Ishikawa (cell line): Measurements from ENCODE around the gene SASH1.

Experiments
- CEBPB ChIP-seq: IDR thresholded peaks from 2 replicates; pipeline ENCODE4 v1.6.1; 2012
- CREB1 ChIP-seq: IDR thresholded peaks from 2 replicates; pipeline ENCODE4 v1.6.1; 2012; ENCODE audit warnings: low read depth
- EGR1 ChIP-seq: IDR thresholded peaks from 2 replicates; pipeline ENCODE4 v1.6.1; 2012
- EP300 ChIP-seq: IDR thresholded peaks from 2 replicates; pipeline ENCODE4 v1.6.1; 2012; ENCODE audit warnings: borderline replicate concordance
- FOXM1 ChIP-seq: IDR thresholded peaks from 2 replicates; pipeline ENCODE4 v1.6.1; 2012; ENCODE audit warnings: low read depth, borderline replicate concordance
- NFIC ChIP-seq: IDR thresholded peaks from 2 replicates; pipeline ENCODE4 v1.6.1; 2012
- REST ChIP-seq: IDR thresholded peaks from 2 replicates; pipeline ENCODE4 v1.6.1; 2012; ENCODE audit warnings: low read depth, mild to moderate bottlenecking
- TAF1 ChIP-seq: IDR thresholded peaks from 2 replicates; pipeline ENCODE4 v1.6.1; 2012; ENCODE audit warnings: low read depth, mild to moderate bottlenecking
- TCF12 ChIP-seq: IDR thresholded peaks from 2 replicates; pipeline ENCODE4 v1.6.1; 2012; ENCODE audit warnings: low read depth
- TEAD4 ChIP-seq: IDR thresholded peaks from 2 replicates; pipeline ENCODE4 v1.6.1; 2012
- USF1 ChIP-seq: IDR thresholded peaks from 2 replicates; pipeline ENCODE4 v1.6.1; 2012
- YY1 ChIP-seq: IDR thresholded peaks from 2 replicates; pipeline ENCODE4 v1.6.1; 2012; ENCODE audit warnings: low read depth
- ZBTB7A ChIP-seq: IDR thresholded peaks from 2 replicates; pipeline ENCODE4 v1.6.1; 2012; ENCODE audit warnings: low read depth
- TF ChIP-seq, protein P1 (sequence below): IDR thresholded peaks from 2 replicates; pipeline ENCODE4 v1.6.1; 2012

SASH1 gene

GRCh38 chr6:148329596-148330381 is 12.8 kb upstream of the SASH1 start:
- TF ChIP-seq, protein P1, sequence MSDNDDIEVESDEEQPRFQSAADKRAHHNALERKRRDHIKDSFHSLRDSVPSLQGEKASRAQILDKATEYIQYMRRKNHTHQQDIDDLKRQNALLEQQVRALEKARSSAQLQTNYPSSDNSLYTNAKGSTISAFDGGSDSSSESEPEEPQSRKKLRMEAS: no peak
- TF ChIP-seq CEBPB (0 out of 2 replicates have a peak, but pooled peaks have one; percentile 4), TCF12 (no peak)

- TF ChIP-seq NFIC (no peak), ZBTB7A (no peak), FOXM1 (no peak)
Measured at GRCh38 chr6:148332088-148332487, 10.6 kb upstream of the SASH1 start.

- TF ChIP-seq YY1 (no peak), CEBPB (0 out of 2 replicates have a peak, but pooled peaks have one; percentile 3)
Measured at GRCh38 chr6:148336901-148337300, 5.7 kb upstream of the SASH1 start.

- TF ChIP-seq EGR1 (no peak), REST (no peak), TCF12 (no peak), CEBPB (no peak), TAF1 (no peak), NFIC (no peak), YY1 (no peak), TEAD4 (no peak), CREB1 (no peak), FOXM1 (no peak), USF1 (no peak)
- TF ChIP-seq, protein P1: no peak
Measured at GRCh38 chr6:148339766-148340165, 2.9 kb upstream of the SASH1 start.

- TF ChIP-seq TCF12 (no peak), CREB1 (no peak), TAF1 (no peak), CEBPB (no peak)
- TF ChIP-seq, protein P1: no peak
Measured at GRCh38 chr6:148340586-148341297, 1.9 kb upstream of the SASH1 start.

DNA sequence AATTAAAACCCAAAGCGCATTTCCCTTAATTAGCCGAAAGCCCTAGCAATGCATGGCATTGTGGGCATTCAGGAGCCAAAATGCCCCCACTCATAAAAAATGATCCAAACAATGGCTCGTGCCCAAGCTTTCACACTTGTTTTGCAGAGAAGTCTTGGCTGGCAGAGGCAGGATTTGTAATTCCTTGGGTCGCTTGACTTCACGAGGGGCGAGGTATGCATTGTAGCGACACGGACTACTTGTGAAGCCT is 613 bp upstream of the SASH1 start:
- TF ChIP-seq EGR1 (no peak), EP300 (0 out of 2 replicates have a peak, but pooled peaks have one; percentile 9)

DNA sequence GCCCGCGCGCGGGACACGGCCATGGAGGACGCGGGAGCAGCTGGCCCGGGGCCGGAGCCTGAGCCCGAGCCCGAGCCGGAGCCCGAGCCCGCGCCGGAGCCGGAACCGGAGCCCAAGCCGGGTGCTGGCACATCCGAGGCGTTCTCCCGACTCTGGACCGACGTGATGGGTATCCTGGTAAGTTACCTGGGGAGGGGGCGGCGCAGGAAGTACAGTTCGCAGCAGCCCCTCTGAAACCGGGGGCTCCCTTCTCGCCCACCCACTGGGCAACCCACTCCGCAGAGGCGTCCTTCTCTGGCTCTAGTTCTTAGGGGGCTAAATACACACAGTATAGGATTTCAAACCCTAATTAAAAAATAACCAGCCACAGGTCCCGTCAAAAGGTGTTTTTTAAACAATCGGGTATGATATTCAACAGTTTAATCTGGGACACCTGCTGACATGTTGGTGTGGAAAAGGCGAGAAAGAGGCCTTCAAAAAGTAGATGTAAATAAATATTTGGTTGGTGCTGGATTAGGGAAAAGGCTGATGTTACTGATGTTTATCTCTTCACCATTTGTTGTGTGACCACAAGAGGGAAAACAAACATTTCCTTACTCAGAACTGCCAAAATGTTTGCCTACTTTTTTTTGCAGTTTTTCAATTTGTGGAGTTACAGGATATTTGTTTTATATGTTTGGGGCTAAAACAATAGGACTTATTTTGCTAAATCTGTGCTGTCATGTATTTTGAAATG is 577 bp downstream of the SASH1 start:
- TF ChIP-seq REST: no peak
- peak; percentile 74; the same call in 1 of the 2 replicates for TF ChIP-seq ZBTB7A
